HG02623 (cell line): Measurements from ENCODE around the gene CATSPERE.
A peak's percentile ranks its signal among the peaks of the same experiment; 100 is the strongest.

Source experiments
- ATAC-seq: cut with Tn5 transposase; IDR thresholded peaks from one replicate; pipeline ENCODE4 v1.9.1; 2021; ENCODE audit warnings: moderate library complexity; ENCODE audit not compliant: unreplicated experiment

The CATSPERE gene

GRCh38 chr1:244461245-244462071 is at the start of gene CATSPERE:
TSS of gene CATSPERE (plus strand) at chr1:244461273. CDS start at chr1:244461430, 157 bp downstream.
- peak; percentile 99 for ATAC-seq

- ATAC-seq = no peak
These were observed 48.9 kb upstream of the CATSPERE start for GRCh38 chr1:244412176-244412575.

- no peak for ATAC-seq
These were observed 47.3 kb upstream of the CATSPERE start for GRCh38 chr1:244413736-244414135.

- ATAC-seq = no peak
These were observed 46.5 kb upstream of the CATSPERE start for GRCh38 chr1:244414543-244414942.

GRCh38 chr1:244419024-244419423 is 42.0 kb upstream of the CATSPERE start:
- ATAC-seq = no peak

- ATAC-seq = no peak
These were observed 38.9 kb upstream of the CATSPERE start for GRCh38 chr1:244422174-244422573.

- no peak for ATAC-seq
These were observed 36.3 kb upstream of the CATSPERE start for GRCh38 chr1:244424649-244425334.

- ATAC-seq = no peak
These were observed 33.4 kb upstream of the CATSPERE start for GRCh38 chr1:244427647-244428046.

- ATAC-seq = no peak
These were observed 31.3 kb upstream of the CATSPERE start for GRCh38 chr1:244429818-244430217.

- no peak for ATAC-seq
These were observed 29.9 kb upstream of the CATSPERE start for GRCh38 chr1:244431166-244431565.

GRCh38 chr1:244435562-244436205 is 25.4 kb upstream of the CATSPERE start:
- no peak for ATAC-seq

GRCh38 chr1:244436336-244437085 is 24.6 kb upstream of the CATSPERE start:
- no peak for ATAC-seq

GRCh38 chr1:244437086-244437468 is 24.0 kb upstream of the CATSPERE start:
- ATAC-seq = no peak

GRCh38 chr1:244439391-244440032 is 21.6 kb upstream of the CATSPERE start:
- ATAC-seq = no peak

GRCh38 chr1:244442850-244443249 is 18.2 kb upstream of the CATSPERE start:
- ATAC-seq = no peak

- ATAC-seq = no peak
These were observed 16.2 kb upstream of the CATSPERE start for GRCh38 chr1:244444854-244445253.

- no peak for ATAC-seq
These were observed 15.5 kb upstream of the CATSPERE start for GRCh38 chr1:244445320-244446181.

GRCh38 chr1:244447024-244447423 is 14.0 kb upstream of the CATSPERE start:
- no peak for ATAC-seq

GRCh38 chr1:244447552-244447951 is 13.5 kb upstream of the CATSPERE start:
- no peak for ATAC-seq
